Endothelial cell of umbilical vein (primary cell): ENCODE data around the gene RAD9A. TPM values are rescaled to one million over a fixed set of nuclear protein-coding genes. Genes with fewer than 3 reads are reported as not detected.

Experiments
- BruUV-seq: library from RNA; stranded (reverse); fragments of 400-500 nt; replicated peaks from 2 replicates; lab custom pipeline; 2021; lab: Mats Ljungman, UMichigan
- CTCF ChIA-PET: fragments of 300-600, 350-600 bp; sonication (Branson Sonifier 250); formaldehyde crosslinking; loops from one replicate; lab custom pipeline; 2021; ENCODE audit warnings: antibody characterized with exemption, inconsistent platforms; lab: Charles Lee
- POLR2A ChIA-PET: fragments of 300-600, 350-600 bp; sonication (Branson Sonifier 250); formaldehyde crosslinking; loops from one replicate; lab custom pipeline; 2021; ENCODE audit warnings: antibody characterized with exemption, inconsistent platforms; lab: Charles Lee
- DNase-seq: peaks from one replicate; pipeline ENCODE4 v3.0.0-alpha.2; 2011; ENCODE audit warnings: low read depth, low spot score
- FAIRE-seq: peaks from 2 replicates; lab custom pipeline; 2011; peaks lifted over from hg19 to GRCh38; lab: Jason Lieb, UNC
- H2AFZ ChIP-seq: 2 replicates; pipeline ENCODE4 v1.6.0; 2012; ENCODE audit warnings: low read depth, low read length, control low read depth, inconsistent platforms
- H3K27ac ChIP-seq: 2 replicates; pipeline ENCODE4 v1.5.1; 2011; ENCODE audit warnings: low read depth, mild to moderate bottlenecking, control low read depth, low read length, moderate library complexity; ENCODE audit not compliant: insufficient read depth
- H3K27me3 ChIP-seq, 2 experiments: 2 replicates each; pipeline versions ENCODE4 v1.6.0 to v1.6.1; 2011; ENCODE audit warnings: low read length in 2 of 2, mixed read lengths in 1 of 2; ENCODE audit not compliant: control insufficient read depth in 2 of 2, insufficient read depth in 2 of 2
- H3K36me3 ChIP-seq, 2 experiments: 2 replicates in 1 of 2; 3 replicates in 1 of 2; pipeline ENCODE4 v1.5.1; 2011; ENCODE audit warnings: low read length in 2 of 2, mild to moderate bottlenecking in 1 of 2, moderate library complexity in 1 of 2; ENCODE audit not compliant: control insufficient read depth in 2 of 2, insufficient read depth in 2 of 2; ENCODE audit errors: extremely low read depth in 1 of 2
- H3K4me1 ChIP-seq: 3 replicates; pipeline ENCODE4 v1.5.1; 2011; ENCODE audit warnings: mild to moderate bottlenecking, low read length; ENCODE audit not compliant: control insufficient read depth, insufficient read depth; ENCODE audit errors: extremely low read depth
- H3K4me2 ChIP-seq: 2 replicates; pipeline ENCODE4 v1.6.1; 2011; ENCODE audit warnings: low read length, control low read depth, mixed read lengths; ENCODE audit not compliant: insufficient read depth
- H3K4me3 ChIP-seq, 3 experiments: fragments of 200-600 bp in 1 of 3; sonication (generic), shearing (Covaris generic) in 1 of 3; replicated peaks in 1 of 3; 2 replicates each; pipeline ENCODE4 v1.5.1; 2011 to 2016; ENCODE audit warnings: control low read depth in 3 of 3, low read length in 3 of 3, mild to moderate bottlenecking in 2 of 3, inconsistent platforms in 1 of 3, low read depth in 1 of 3, moderate library complexity in 1 of 3; ENCODE audit not compliant: insufficient read depth in 1 of 3
- H3K79me2 ChIP-seq: 2 replicates; pipeline ENCODE4 v1.6.0; 2012; ENCODE audit warnings: low read length, inconsistent platforms; ENCODE audit not compliant: control insufficient read depth, insufficient read depth
- H3K9ac ChIP-seq: replicated peaks from 2 replicates; pipeline ENCODE3; 2011; ENCODE audit warnings: low read length, control low read depth; ENCODE audit not compliant: insufficient read depth; ENCODE audit errors: extremely low read depth
- H3K9me1 ChIP-seq: replicated peaks from 3 replicates; pipeline ENCODE4 v1.6.0; 2011; ENCODE audit warnings: mild to moderate bottlenecking, low read length; ENCODE audit not compliant: control insufficient read depth, insufficient read depth; ENCODE audit errors: extremely low read depth
- H3K9me3 ChIP-seq: replicated peaks from 2 replicates; pipeline ENCODE4 v1.5.1; 2012; ENCODE audit warnings: low read length, inconsistent platforms; ENCODE audit not compliant: control insufficient read depth, insufficient read depth
- H4K20me1 ChIP-seq: replicated peaks from 2 replicates; pipeline ENCODE3; 2011; ENCODE audit warnings: mild to moderate bottlenecking, low read length; ENCODE audit not compliant: control insufficient read depth, insufficient read depth; ENCODE audit errors: extremely low read depth
- CTCF ChIP-seq, 2 donors: IDR thresholded peaks; 1 replicate in 1 of 2; 2 replicates in 1 of 2; pipeline ENCODE4 v1.5.1; 2011; ENCODE audit warnings: low read length in 2 of 2, mild to moderate bottlenecking in 2 of 2, moderate library complexity in 2 of 2, control low read depth in 1 of 2, inconsistent platforms in 1 of 2, low read depth in 1 of 2; ENCODE audit not compliant: insufficient read depth in 1 of 2; ENCODE audit errors: extremely low read depth in 1 of 2
- EZH2 ChIP-seq: IDR thresholded peaks from 2 replicates; pipeline ENCODE4 v1.6.1; 2012; ENCODE audit warnings: borderline replicate concordance, low read depth, mild to moderate bottlenecking, moderate library complexity, low read length, inconsistent platforms; ENCODE audit not compliant: severe bottlenecking
- FOS ChIP-seq: IDR thresholded peaks from 2 replicates; pipeline ENCODE4 v1.6.1; 2011; ENCODE audit warnings: mild to moderate bottlenecking, low read length, moderate library complexity, borderline replicate concordance; ENCODE audit not compliant: insufficient read depth
- GATA2 ChIP-seq: IDR thresholded peaks from 2 replicates; pipeline ENCODE4 v1.7.0; 2011; ENCODE audit warnings: low read depth, mild to moderate bottlenecking, moderate library complexity, mixed read lengths, low read length; ENCODE audit not compliant: insufficient read length, insufficient read depth
- JUN ChIP-seq: IDR thresholded peaks from 2 replicates; pipeline ENCODE4 v1.6.1; 2011; ENCODE audit warnings: borderline replicate concordance, low read depth; ENCODE audit not compliant: insufficient read length, insufficient read depth
- MYC ChIP-seq: IDR thresholded peaks from one replicate; pipeline ENCODE4 v1.6.1; 2011; ENCODE audit warnings: mild to moderate bottlenecking, low read depth, low read length
- POLR2A ChIP-seq: IDR thresholded peaks from 2 replicates; pipeline ENCODE4 v1.6.1; 2012; ENCODE audit warnings: low read depth, mild to moderate bottlenecking, control low read depth, low read length
- POLR2AphosphoS5 ChIP-seq: IDR thresholded peaks from 2 replicates; pipeline ENCODE4 v1.6.1; 2012; ENCODE audit warnings: low read depth, mild to moderate bottlenecking, control low read depth, low read length, moderate library complexity; ENCODE audit not compliant: insufficient read depth
- dilution Hi-C: fragments of 300-500 bp; cut with MboI; formaldehyde crosslinking; loops from one replicate; pipeline ENCODE4 v1.15.0; 2019; ENCODE audit warnings: low sequenced_read_pairs; ENCODE audit not compliant: extremely low pct_ligation_motif_present
- intact Hi-C: fragments of 100-400 bp; cut with micrococcal nuclease; formaldehyde crosslinking; loops from one replicate; pipeline ENCODE4 v1.10.0; 2022
- polyA plus RNA-seq, 4 experiments: library from polyadenylated mRNA; depleted of rRNA in 3 of 4; stranded (reverse) in 3 of 4; unstranded in 1 of 4; fragments of >200 nt; gene quantifications; 2 replicates each; pipeline versions ENCODE4 v1.2.1 to v1.2.3, GENCODE V29; 2011 to 2012; ENCODE audit warnings: missing spikeins in 1 of 4
- total RNA-seq: library from RNA; stranded (reverse); gene quantifications from 2 replicates; pipeline ENCODE4 v1.2.3, GENCODE V29; 2021
- TF ChIP-seq, protein P1 (sequence below): IDR thresholded peaks from 2 replicates; pipeline ENCODE4 v1.6.1; 2011; ENCODE audit not compliant: insufficient read depth, insufficient read length

RAD9A gene
- total and polyA plus RNA-seq, 2 donors (not counting 3 experiments of a cell fraction or from before 2014, with no cell fraction given), result 18.4 to 22.2 TPM

GRCh38 chr11:67418476-67419281, 26.9 kb downstream of the RAD9A start:
- H3K9ac ChIP-seq, result no peak overlapping the region
- peaks cover 4% of the 10 kb centered on the region for H3K4me1 ChIP-seq
- no peak overlapping the region for H3K4me3 ChIP-seq
- H4K20me1 ChIP-seq, result no peaks in the 10 kb centered on the region
- no peaks in the 10 kb centered on the region for H3K36me3 ChIP-seq
- H3K9me1 ChIP-seq, result no peaks in the 10 kb centered on the region
- ChIA-PET POLR2A (no interaction called here), CTCF (interaction anchor here (0.8 to 1.5 kb wide), 4 partner anchors 11 to 29 kb away, joined by 3 to 12 read pairs (median 5); partner anchors contain the start of genes PPP1CA and TBC1D10C)
- intact Hi-C loops (no loop called here), dilution Hi-C loops (no loop called here)
- BruUV-seq, result no TSS peak
- H3K9me3 ChIP-seq, result no peaks in the 10 kb centered on the region
- peaks cover 0 to 8% of the 10 kb centered on the region in 2 experiments for H3K27me3 ChIP-seq
- H3K4me2 ChIP-seq, result no peak overlapping the region
- FAIRE-seq (no peak), DNase-seq (no peak)
- H3K27ac ChIP-seq, result no peak overlapping the region
- no peak overlapping the region for H2AFZ ChIP-seq
- H3K79me2 ChIP-seq, result no peaks in the 10 kb centered on the region
- no peak for TF ChIP-seq EZH2
- TF ChIP-seq POLR2AphosphoS5, result no peak
- TF ChIP-seq MYC, result no peak
- no peak for TF ChIP-seq JUN
- TF ChIP-seq POLR2A, result no peak
- no peak for TF ChIP-seq GATA2
- TF ChIP-seq FOS, result no peak
- TF ChIP-seq, protein P1, sequence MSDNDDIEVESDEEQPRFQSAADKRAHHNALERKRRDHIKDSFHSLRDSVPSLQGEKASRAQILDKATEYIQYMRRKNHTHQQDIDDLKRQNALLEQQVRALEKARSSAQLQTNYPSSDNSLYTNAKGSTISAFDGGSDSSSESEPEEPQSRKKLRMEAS, result no peak
- TF ChIP-seq CTCF (IDR thresholded peaks at IDR 0.05; ENCODE audit: extremely low read depth in 1 of 2, insufficient read depth in 1 of 2, low read depth in 1 of 2, low read length in 2 of 2), result no peak
